B cell (primary cell): ENCODE measurements around the gene NCSTN. TPM values are rescaled to one million over a fixed set of nuclear protein-coding genes. Genes with fewer than 3 reads are reported as not detected.

Experiments
- ATAC-seq: fragments of 200-7000 bp; cut with Tn5 transposase; one replicate; pipeline ENCODE4 v1.10.0; 2021; ENCODE audit warnings: low read depth, mild to moderate bottlenecking, moderate number of reproducible peaks, moderate library complexity
- CTCF ChIA-PET: fragments of 350-600 bp; sonication (Branson Sonifier 250); formaldehyde crosslinking; loops from one replicate; lab custom pipeline; 2021; ENCODE audit warnings: antibody characterized with exemption, inconsistent platforms; lab: Charles Lee
- POLR2A ChIA-PET: fragments of 350-600 bp; sonication (Branson Sonifier 250); formaldehyde crosslinking; loops from one replicate; lab custom pipeline; 2021; ENCODE audit warnings: antibody characterized with exemption; lab: Charles Lee
- DNase-seq: peaks from one replicate; pipeline ENCODE4 v3.0.0; 2013
- H2AFZ ChIP-seq: 2 replicates; pipeline ENCODE4 v1.6.1; 2012; ENCODE audit warnings: mild to moderate bottlenecking, low read depth, low read length; ENCODE audit not compliant: insufficient read depth, poor library complexity, severe bottlenecking
- H3K27ac ChIP-seq, 2 donors: 1 replicate in 1 of 2; 2 replicates in 1 of 2; pipeline ENCODE4 v1.5.1; 2012 to 2013; ENCODE audit warnings: low read length in 2 of 2, mild to moderate bottlenecking in 2 of 2, moderate library complexity in 1 of 2
- H3K27me3 ChIP-seq, 4 experiments: fragments of 200-600 bp in 1 of 4; sonication (generic) in 1 of 4; replicated peaks in 1 of 4; 1 replicate in 2 of 4; 2 replicates in 2 of 4; pipeline versions ENCODE4 v1.6.1 to v1.7.0; 2013 to 2016; ENCODE audit warnings: low read length in 3 of 4, mild to moderate bottlenecking in 2 of 4, mixed read lengths in 1 of 4, moderate library complexity in 1 of 4; ENCODE audit not compliant: insufficient read depth in 4 of 4, control insufficient read depth in 3 of 4; ENCODE audit errors: control extremely low read depth in 1 of 4
- H3K36me3 ChIP-seq, 2 experiments: replicated peaks in 1 of 2; 1 replicate in 1 of 2; 2 replicates in 1 of 2; pipeline versions ENCODE4 v1.6.1 to v1.7.1; 2013; ENCODE audit warnings: low read length in 1 of 2; ENCODE audit not compliant: insufficient read depth in 2 of 2, control insufficient read depth in 1 of 2; ENCODE audit errors: control extremely low read depth in 1 of 2, extremely low read depth in 1 of 2
- H3K4me1 ChIP-seq, 2 donors: fragments of 200-600 bp in 1 of 2; sonication (generic) in 1 of 2; 1 replicate in 1 of 2; 2 replicates in 1 of 2; pipeline versions ENCODE4 v1.5.1 to v1.6.1; 2013 to 2017; ENCODE audit warnings: low read length in 2 of 2; ENCODE audit not compliant: control insufficient read depth in 2 of 2, insufficient read depth in 2 of 2
- H3K4me2 ChIP-seq: replicated peaks from 2 replicates; pipeline ENCODE3; 2012; ENCODE audit warnings: mild to moderate bottlenecking, low read depth, low read length; ENCODE audit not compliant: poor library complexity, severe bottlenecking
- H3K4me3 ChIP-seq, 5 experiments: fragments of 200-600 bp in 1 of 5; sonication (generic) in 1 of 5; 1 replicate in 3 of 5; 2 replicates in 2 of 5; pipeline versions ENCODE4 v1.5.1 to v1.7.0; 2011 to 2016; ENCODE audit warnings: low read length in 4 of 5, mild to moderate bottlenecking in 4 of 5, low read depth in 2 of 5, control low read depth in 1 of 5, moderate library complexity in 1 of 5; ENCODE audit not compliant: insufficient read depth in 1 of 5; ENCODE audit errors: control extremely low read depth in 1 of 5, extremely low read depth in 1 of 5
- H3K79me2 ChIP-seq: fragments of 200-600 bp; sonication (generic); one replicate; pipeline ENCODE4 v1.6.0; 2016; ENCODE audit warnings: low read length; ENCODE audit not compliant: control insufficient read depth, insufficient read depth
- H3K9ac ChIP-seq: fragments of 200-600 bp; sonication (generic); 2 replicates; pipeline ENCODE4 v1.6.1; 2017; ENCODE audit warnings: mild to moderate bottlenecking, low read length, moderate library complexity
- H3K9me3 ChIP-seq, 3 donors: one replicate each; pipeline versions ENCODE4 v1.6.1 to v1.7.1; 2013; ENCODE audit warnings: low read length in 2 of 3; ENCODE audit not compliant: control insufficient read depth in 2 of 3, insufficient read depth in 1 of 3; ENCODE audit errors: control extremely low read depth in 1 of 3
- H4K20me1 ChIP-seq: 2 replicates; pipeline ENCODE4 v1.6.0; 2012; ENCODE audit warnings: mild to moderate bottlenecking, low read length; ENCODE audit not compliant: insufficient read depth, control insufficient read depth, poor library complexity, severe bottlenecking
- H3K27ac Mint-ChIP-seq: one replicate; pipeline ENCODE4 v1.8.0; 2021; ENCODE audit warnings: mixed read lengths
- H3K27me3 Mint-ChIP-seq: one replicate; pipeline ENCODE4 v1.8.0; 2021; ENCODE audit warnings: mixed read lengths
- H3K4me1 Mint-ChIP-seq: one replicate; pipeline ENCODE4 v1.8.0; 2021; ENCODE audit warnings: mixed read lengths
- H3K4me3 Mint-ChIP-seq: one replicate; pipeline ENCODE4 v1.8.0; 2021; ENCODE audit warnings: mixed read lengths
- H3K9me3 Mint-ChIP-seq: one replicate; pipeline ENCODE4 v1.8.0; 2022; ENCODE audit warnings: mixed read lengths; ENCODE audit not compliant: insufficient read depth
- CTCF ChIP-seq: fragments of 200-600 bp; IDR thresholded peaks from one replicate; pipeline ENCODE4 v1.8.0; 2022; ENCODE audit warnings: antibody characterized with exemption, mild to moderate bottlenecking
- EZH2 ChIP-seq: IDR thresholded peaks from 2 replicates; pipeline ENCODE4 v1.6.1; 2012; ENCODE audit warnings: borderline replicate concordance, low read depth, mild to moderate bottlenecking, moderate library complexity, low read length; ENCODE audit not compliant: insufficient read depth, poor library complexity, severe bottlenecking
- WGBS: methylation state at CpG from one replicate; pipeline ENCODE4 v1.1.5; 2013; ENCODE audit warnings: missing lambda C conversion rate; ENCODE audit not compliant: insufficient coverage; 5-methylcytosine and 5-hydroxymethylcytosine counted together
- intact Hi-C: fragments of 100-400 bp; cut with micrococcal nuclease; formaldehyde crosslinking; loops from one replicate; pipeline ENCODE4 v1.10.0; 2022
- polyA plus RNA-seq: library from polyadenylated mRNA; depleted of rRNA; stranded (reverse); fragments of >200 nt; gene quantifications from 2 replicates; pipeline ENCODE4 v1.2.3, GENCODE V29; 2012
- total RNA-seq, 2 donors: library from RNA; stranded (reverse); fragments of 120-200 nt in 1 of 2; gene quantifications; 1 replicate in 1 of 2; 2 replicates in 1 of 2; pipeline versions ENCODE4 v1.2.3 to v1.2.4, GENCODE V29; 2013 to 2022

Gene NCSTN
- total and polyA plus RNA-seq, 2 donors (not counting 1 experiment from before 2014, with no cell fraction given), result 95.1 to 110 TPM

- Histone ChIP-seq H3K27me3 (no peaks in the 10 kb centered on the region), H3K27ac (no peak overlapping the region), H3K36me3 (peaks cover 0 to 17% of the 10 kb centered on the region in 2 experiments), H3K9ac (no peak overlapping the region), H3K4me1 (no peaks in the 10 kb centered on the region), H3K9me3 (no peaks in the 10 kb centered on the region), H3K4me3 (no peak overlapping the region), H2AFZ (no peak overlapping the region), H3K79me2 (no peaks in the 10 kb centered on the region), H4K20me1 (no peaks in the 10 kb centered on the region), H3K4me2 (no peak overlapping the region)
- Mint-ChIP-seq H3K4me1 (no peaks in the 10 kb centered on the region), H3K9me3 (no peaks in the 10 kb centered on the region), H3K27ac (no peak overlapping the region), H3K4me3 (no peak overlapping the region), H3K27me3 (no peaks in the 10 kb centered on the region)
- ChIA-PET POLR2A (no interaction called here), CTCF (interaction anchor here (1.7 to 2.2 kb wide), 2 partner anchors 9 to 12 kb away, joined by 11 to 13 read pairs; no protein-coding TSS in a partner anchor)
- intact Hi-C loops, result no loop called here
- TF ChIP-seq CTCF (no peak), EZH2 (no peak)
- no peak for ATAC-seq
- no peak for DNase-seq
- 80% methylated on average over 8 of the region's 12 CpGs for WGBS
These were observed 21.0 kb downstream of the NCSTN start for GRCh38 chr1:160363951-160364735.

DNA sequence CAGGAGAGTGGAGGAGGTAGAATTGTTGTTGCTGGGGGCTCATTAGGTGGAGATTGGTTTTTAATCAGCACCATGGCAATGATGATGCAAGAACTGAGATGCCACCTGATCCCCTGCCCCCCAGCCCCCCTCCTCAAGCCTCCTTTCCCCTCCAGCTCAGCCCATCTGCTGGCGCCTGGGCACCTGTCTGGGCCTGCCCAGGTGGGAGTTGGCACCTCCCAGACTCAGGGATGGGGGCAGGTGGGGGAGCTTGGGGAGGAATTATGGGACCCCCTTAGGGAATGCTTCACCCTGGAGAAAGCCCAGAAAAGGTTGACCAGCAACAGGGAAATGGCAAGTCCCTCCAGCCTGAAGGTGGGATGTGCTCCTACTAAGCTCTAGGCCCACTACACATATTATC, 22.1 kb downstream of the NCSTN start:
- H3K4me1 Mint-ChIP-seq, result no peaks in the 10 kb centered on the region
- Histone ChIP-seq H3K9me3 (no peaks in the 10 kb centered on the region), H3K79me2 (no peaks in the 10 kb centered on the region), H3K9ac (no peak overlapping the region), H3K27ac (no peak overlapping the region), H3K4me3 (no peak overlapping the region), H3K27me3 (no peaks in the 10 kb centered on the region), H3K4me2 (no peak overlapping the region), H4K20me1 (no peaks in the 10 kb centered on the region), H3K36me3 (peaks cover 0 to 6% of the 10 kb centered on the region in 2 experiments), H3K4me1 (no peaks in the 10 kb centered on the region), H2AFZ (no peak overlapping the region)
- ChIA-PET CTCF (interaction anchor here (0.6 to 1.3 kb wide), 2 partner anchors 12 to 483 kb away, joined by 3 to 4 read pairs; no protein-coding TSS in a partner anchor), POLR2A (no interaction called here)
- no peaks in the 10 kb centered on the region for H3K27me3 Mint-ChIP-seq
- ATAC-seq (no peak), DNase-seq (no peak)
- no peaks in the 10 kb centered on the region for H3K9me3 Mint-ChIP-seq
- no peak for TF ChIP-seq EZH2
- no peak for TF ChIP-seq CTCF
- H3K27ac Mint-ChIP-seq, result no peak overlapping the region
- no peak overlapping the region for H3K4me3 Mint-ChIP-seq
- no CpG with 5 or more reads among the region's 1 CpG for WGBS
- intact Hi-C loops, result no loop called here
